ENCODE results near the gene TSPAN33. TPM values are rescaled to one million over a fixed set of nuclear protein-coding genes. Genes with fewer than 3 reads are reported as not detected.

TSPAN33 gene
- total and polyA plus RNA-seq, 9 of the 15 experiments (the other 6 are each of a cell fraction or from before 2014, with no cell fraction given): 0.03 to 1.5 (median 0.23) TPM; not detected in 2

DNA sequence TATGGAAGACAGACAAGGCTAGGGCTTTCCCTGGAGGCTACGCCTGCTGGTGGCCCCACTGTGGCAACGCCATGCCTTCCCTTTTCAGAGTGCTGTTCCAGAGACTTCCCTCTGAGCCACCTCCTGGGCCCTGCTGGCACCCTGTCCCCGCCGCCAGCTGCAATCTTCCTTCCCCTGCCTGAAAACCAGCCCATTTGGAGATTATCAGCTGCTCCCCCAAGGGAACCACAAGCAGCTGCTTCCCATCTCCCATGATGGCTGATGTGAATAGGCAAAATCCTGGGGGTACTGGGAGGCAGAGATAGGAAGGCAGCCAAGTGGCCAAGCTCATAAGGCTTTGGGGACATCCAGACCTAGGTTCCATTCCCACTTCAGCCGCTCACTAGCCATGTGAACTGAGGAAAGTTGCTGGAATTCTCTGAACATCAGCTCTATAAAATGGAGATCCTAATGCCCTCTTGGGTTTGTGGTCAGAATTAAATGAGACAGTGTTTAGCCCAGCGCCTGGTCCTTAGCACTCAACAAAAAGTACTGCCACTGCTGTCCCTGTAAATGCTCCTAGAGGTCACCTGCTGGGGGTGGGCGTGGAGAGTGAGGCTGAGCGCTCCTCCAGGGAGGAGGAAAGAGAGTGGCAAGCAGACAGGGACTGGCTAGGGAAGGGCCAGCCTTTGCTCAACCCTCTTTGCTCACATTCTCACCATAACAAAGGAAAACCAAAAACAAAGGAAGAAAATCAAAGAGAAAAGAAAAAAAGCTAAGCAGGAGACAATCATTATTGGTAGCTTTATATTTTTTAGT, 5.9 kb downstream of the TSPAN33 start (continued):
- TF ChIP-seq, protein P1, sequence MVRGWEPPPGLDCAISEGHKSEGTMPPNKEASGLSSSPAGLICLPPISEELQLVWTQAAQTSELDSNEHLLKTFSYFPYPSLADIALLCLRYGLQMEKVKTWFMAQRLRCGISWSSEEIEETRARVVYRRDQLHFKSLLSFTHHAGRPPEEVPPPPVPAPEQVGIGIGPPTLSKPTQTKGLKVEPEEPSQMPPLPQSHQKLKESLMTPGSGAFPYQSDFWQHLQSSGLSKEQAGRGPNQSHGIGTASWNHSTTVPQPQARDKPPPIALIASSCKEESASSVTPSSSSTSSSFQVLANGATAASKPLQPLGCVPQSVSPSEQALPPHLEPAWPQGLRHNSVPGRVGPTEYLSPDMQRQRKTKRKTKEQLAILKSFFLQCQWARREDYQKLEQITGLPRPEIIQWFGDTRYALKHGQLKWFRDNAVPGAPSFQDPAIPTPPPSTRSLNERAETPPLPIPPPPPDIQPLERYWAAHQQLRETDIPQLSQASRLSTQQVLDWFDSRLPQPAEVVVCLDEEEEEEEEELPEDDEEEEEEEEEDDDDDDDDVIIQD (CRISPR knock-in tag; IDR thresholded peaks at IDR 0.05): no peak
- TF ChIP-seq, protein P2, sequence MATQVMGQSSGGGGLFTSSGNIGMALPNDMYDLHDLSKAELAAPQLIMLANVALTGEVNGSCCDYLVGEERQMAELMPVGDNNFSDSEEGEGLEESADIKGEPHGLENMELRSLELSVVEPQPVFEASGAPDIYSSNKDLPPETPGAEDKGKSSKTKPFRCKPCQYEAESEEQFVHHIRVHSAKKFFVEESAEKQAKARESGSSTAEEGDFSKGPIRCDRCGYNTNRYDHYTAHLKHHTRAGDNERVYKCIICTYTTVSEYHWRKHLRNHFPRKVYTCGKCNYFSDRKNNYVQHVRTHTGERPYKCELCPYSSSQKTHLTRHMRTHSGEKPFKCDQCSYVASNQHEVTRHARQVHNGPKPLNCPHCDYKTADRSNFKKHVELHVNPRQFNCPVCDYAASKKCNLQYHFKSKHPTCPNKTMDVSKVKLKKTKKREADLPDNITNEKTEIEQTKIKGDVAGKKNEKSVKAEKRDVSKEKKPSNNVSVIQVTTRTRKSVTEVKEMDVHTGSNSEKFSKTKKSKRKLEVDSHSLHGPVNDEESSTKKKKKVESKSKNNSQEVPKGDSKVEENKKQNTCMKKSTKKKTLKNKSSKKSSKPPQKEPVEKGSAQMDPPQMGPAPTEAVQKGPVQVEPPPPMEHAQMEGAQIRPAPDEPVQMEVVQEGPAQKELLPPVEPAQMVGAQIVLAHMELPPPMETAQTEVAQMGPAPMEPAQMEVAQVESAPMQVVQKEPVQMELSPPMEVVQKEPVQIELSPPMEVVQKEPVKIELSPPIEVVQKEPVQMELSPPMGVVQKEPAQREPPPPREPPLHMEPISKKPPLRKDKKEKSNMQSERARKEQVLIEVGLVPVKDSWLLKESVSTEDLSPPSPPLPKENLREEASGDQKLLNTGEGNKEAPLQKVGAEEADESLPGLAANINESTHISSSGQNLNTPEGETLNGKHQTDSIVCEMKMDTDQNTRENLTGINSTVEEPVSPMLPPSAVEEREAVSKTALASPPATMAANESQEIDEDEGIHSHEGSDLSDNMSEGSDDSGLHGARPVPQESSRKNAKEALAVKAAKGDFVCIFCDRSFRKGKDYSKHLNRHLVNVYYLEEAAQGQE (IDR thresholded peaks at IDR 0.05; ENCODE audit: borderline replicate concordance): no peak
- TF ChIP-seq, protein P2 (CRISPR knock-in tag; IDR thresholded peaks at IDR 0.05; ENCODE audit: low read depth): no peak
- TF ChIP-seq KAT2B (IDR thresholded peaks at IDR 0.05; ENCODE audit: low read depth, low read length): no peak
- no peak for TF ChIP-seq U2AF2 (optimal IDR thresholded peaks at IDR 0.05; ENCODE audit: low read depth, low read length)
- TF ChIP-seq SRSF7 (optimal IDR thresholded peaks at IDR 0.05; ENCODE audit: low read depth, low read length): no peak
- peak; percentile 85 for TF ChIP-seq BCL6 (CRISPR knock-in tag; IDR thresholded peaks at IDR 0.05)
- no peak for TF ChIP-seq ZNF780A (CRISPR knock-in tag; IDR thresholded peaks at IDR 0.05)
- TF ChIP-seq, protein P3, sequence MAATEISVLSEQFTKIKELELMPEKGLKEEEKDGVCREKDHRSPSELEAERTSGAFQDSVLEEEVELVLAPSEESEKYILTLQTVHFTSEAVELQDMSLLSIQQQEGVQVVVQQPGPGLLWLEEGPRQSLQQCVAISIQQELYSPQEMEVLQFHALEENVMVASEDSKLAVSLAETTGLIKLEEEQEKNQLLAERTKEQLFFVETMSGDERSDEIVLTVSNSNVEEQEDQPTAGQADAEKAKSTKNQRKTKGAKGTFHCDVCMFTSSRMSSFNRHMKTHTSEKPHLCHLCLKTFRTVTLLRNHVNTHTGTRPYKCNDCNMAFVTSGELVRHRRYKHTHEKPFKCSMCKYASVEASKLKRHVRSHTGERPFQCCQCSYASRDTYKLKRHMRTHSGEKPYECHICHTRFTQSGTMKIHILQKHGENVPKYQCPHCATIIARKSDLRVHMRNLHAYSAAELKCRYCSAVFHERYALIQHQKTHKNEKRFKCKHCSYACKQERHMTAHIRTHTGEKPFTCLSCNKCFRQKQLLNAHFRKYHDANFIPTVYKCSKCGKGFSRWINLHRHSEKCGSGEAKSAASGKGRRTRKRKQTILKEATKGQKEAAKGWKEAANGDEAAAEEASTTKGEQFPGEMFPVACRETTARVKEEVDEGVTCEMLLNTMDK (IDR thresholded peaks at IDR 0.05; ENCODE audit: borderline replicate concordance, insufficient read depth, low read depth, low read length, poor library complexity, severe bottlenecking): no peak
- TF ChIP-seq HOXB6 (CRISPR knock-in tag; IDR thresholded peaks at IDR 0.05; ENCODE audit: borderline replicate concordance): 0 out of 2 replicates have a peak, but pooled peaks have one; percentile 16
- TF ChIP-seq KAT7 (CRISPR knock-in tag; IDR thresholded peaks at IDR 0.05; ENCODE audit: borderline replicate concordance): 0 out of 2 replicates have a peak, but pooled peaks have one; percentile 63
- peak in 1 of 2 experiments; percentile 36; a peak in 1 of 4 replicates for TF ChIP-seq FOXA3 (CRISPR knock-in tag; conservative IDR thresholded peaks at IDR 0.05 in 1 of 2, IDR thresholded peaks at IDR 0.05 in 1 of 2)
- no peak for TF ChIP-seq MCM3 (IDR thresholded peaks at IDR 0.05)
- TF ChIP-seq, protein P4, sequence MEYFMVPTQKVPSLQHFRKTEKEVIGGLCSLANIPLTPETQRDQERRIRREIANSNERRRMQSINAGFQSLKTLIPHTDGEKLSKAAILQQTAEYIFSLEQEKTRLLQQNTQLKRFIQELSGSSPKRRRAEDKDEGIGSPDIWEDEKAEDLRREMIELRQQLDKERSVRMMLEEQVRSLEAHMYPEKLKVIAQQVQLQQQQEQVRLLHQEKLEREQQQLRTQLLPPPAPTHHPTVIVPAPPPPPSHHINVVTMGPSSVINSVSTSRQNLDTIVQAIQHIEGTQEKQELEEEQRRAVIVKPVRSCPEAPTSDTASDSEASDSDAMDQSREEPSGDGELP (CRISPR knock-in tag; IDR thresholded peaks at IDR 0.05; ENCODE audit: borderline replicate concordance): peak; percentile 99

All from K562 (cell line).